Jurkat, Clone E6-1 (cell line): ENCODE results near the gene IL21R.

ENCODE experiments used
- DNase-seq: peaks from one replicate; pipeline ENCODE4 v3.0.0-alpha.2; 2011; ENCODE audit warnings: low read depth, low spot score
- H3K4me3 ChIP-seq: 2 replicates; pipeline ENCODE4 v1.5.1; 2011; ENCODE audit warnings: mild to moderate bottlenecking, low read length, control low read depth, moderate library complexity

The IL21R gene

GRCh38 chr16:27473101-27473900 lies 71.3 kb downstream of the IL21R start:
- H3K4me3 ChIP-seq, result no peak overlapping the region
- DNase-seq, result no peak

- H3K4me3 ChIP-seq, result no peak overlapping the region
These were observed 72.1 kb downstream of the IL21R start for GRCh38 chr16:27474041-27474440.

GRCh38 chr16:27474921-27475320 lies 72.9 kb downstream of the IL21R start:
- no peak overlapping the region for H3K4me3 ChIP-seq
- DNase-seq, result no peak

More at GRCh38 chr16:27474041-27474440, 72.1 kb downstream of the IL21R start:
- no peak for DNase-seq

- DNase-seq, result no peak
- no peak overlapping the region for H3K4me3 ChIP-seq
These were observed 73.6 kb downstream of the IL21R start for GRCh38 chr16:27475561-27475960.

- no peak for DNase-seq
- H3K4me3 ChIP-seq, result no peak overlapping the region
These were observed 74.3 kb downstream of the IL21R start for GRCh38 chr16:27476240-27476639.

GRCh38 chr16:27480761-27481160 lies 78.8 kb downstream of the IL21R start:
- DNase-seq, result no peak
- H3K4me3 ChIP-seq, result no peak overlapping the region

- H3K4me3 ChIP-seq, result no peak overlapping the region
- DNase-seq, result no peak
These were observed 79.4 kb downstream of the IL21R start for GRCh38 chr16:27481282-27481934.

GRCh38 chr16:27482397-27483087 lies 80.6 kb downstream of the IL21R start:
- no peak for DNase-seq
- no peak overlapping the region for H3K4me3 ChIP-seq

- no peak overlapping the region for H3K4me3 ChIP-seq
- DNase-seq, result no peak
These were observed 81.1 kb downstream of the IL21R start for GRCh38 chr16:27483088-27483437.

- H3K4me3 ChIP-seq, result no peak overlapping the region
These were observed 81.7 kb downstream of the IL21R start for GRCh38 chr16:27483624-27484023.

GRCh38 chr16:27485126-27485525 lies 83.2 kb downstream of the IL21R start:
- DNase-seq, result no peak
- no peak overlapping the region for H3K4me3 ChIP-seq

More at GRCh38 chr16:27483624-27484023, 81.7 kb downstream of the IL21R start:
- DNase-seq, result no peak

GRCh38 chr16:27485811-27486210 lies 83.8 kb downstream of the IL21R start:
- H3K4me3 ChIP-seq, result no peak overlapping the region
- DNase-seq, result no peak

GRCh38 chr16:27486344-27486743 lies 84.4 kb downstream of the IL21R start:
- DNase-seq, result peak; percentile 6
- H3K4me3 ChIP-seq, result no peak overlapping the region

GRCh38 chr16:27486760-27487159 lies 84.8 kb downstream of the IL21R start:
- H3K4me3 ChIP-seq, result no peak overlapping the region
- DNase-seq, result no peak

GRCh38 chr16:27489421-27489820 lies 87.4 kb downstream of the IL21R start:
- DNase-seq, result no peak
- H3K4me3 ChIP-seq, result no peak overlapping the region

GRCh38 chr16:27489906-27490305 lies 87.9 kb downstream of the IL21R start:
- H3K4me3 ChIP-seq, result no peak overlapping the region
- no peak for DNase-seq

GRCh38 chr16:27491894-27492587 lies 90.1 kb downstream of the IL21R start:
- no peak overlapping the region for H3K4me3 ChIP-seq
- no peak for DNase-seq

- DNase-seq, result no peak
- no peak overlapping the region for H3K4me3 ChIP-seq
These were observed 90.6 kb downstream of the IL21R start for GRCh38 chr16:27492588-27492979.

GRCh38 chr16:27495191-27495590 lies 93.2 kb downstream of the IL21R start:
- H3K4me3 ChIP-seq, result no peak overlapping the region
- no peak for DNase-seq
